OCI-LY1 (cell line): Measurements from ENCODE around the gene LRRC9.

ENCODE experiments used
- H2AFZ ChIP-seq: fragments of 200-600 bp; sonication (generic), shearing (Covaris generic); 2 replicates; pipeline ENCODE4 v1.6.0; 2014; ENCODE audit warnings: antibody characterized with exemption, mild to moderate bottlenecking, low read length
- H3F3A ChIP-seq: fragments of 200-600 bp; sonication (generic), shearing (Covaris generic); 2 replicates; pipeline ENCODE4 v1.6.0; 2014; ENCODE audit warnings: mild to moderate bottlenecking, antibody characterized with exemption, low read length, moderate library complexity; ENCODE audit not compliant: insufficient read depth
- H3K27ac ChIP-seq: fragments of 200-600 bp; sonication (generic); 2 replicates; pipeline ENCODE4 v1.5.1; 2014; ENCODE audit warnings: low read length, mixed run types, mild to moderate bottlenecking, low read depth; ENCODE audit not compliant: poor library complexity, severe bottlenecking
- H3K27me3 ChIP-seq: fragments of 200-600 bp; sonication (generic); 2 replicates; pipeline ENCODE4 v1.6.0; 2014; ENCODE audit warnings: antibody characterized with exemption, mild to moderate bottlenecking, low read length, moderate library complexity; ENCODE audit not compliant: insufficient read depth
- H3K36me3 ChIP-seq: fragments of 200-600 bp; sonication (generic); 2 replicates; pipeline ENCODE4 v1.6.1; 2014; ENCODE audit warnings: mild to moderate bottlenecking, antibody characterized with exemption, low read length, moderate library complexity, mixed read lengths; ENCODE audit not compliant: insufficient read depth
- H3K4me1 ChIP-seq: fragments of 200-600 bp; sonication (generic); 2 replicates; pipeline ENCODE4 v1.5.1; 2014; ENCODE audit warnings: mild to moderate bottlenecking, low read length, moderate library complexity; ENCODE audit not compliant: insufficient read depth, severe bottlenecking
- H3K4me2 ChIP-seq: fragments of 200-600 bp; sonication (generic), shearing (Covaris generic); 2 replicates; pipeline ENCODE4 v1.6.1; 2014; ENCODE audit warnings: low read length
- H3K4me3 ChIP-seq: fragments of 200-600 bp; sonication (generic); 2 replicates; pipeline ENCODE4 v1.5.1; 2014; ENCODE audit warnings: low read length, low read depth, mild to moderate bottlenecking, mixed read lengths; ENCODE audit not compliant: poor library complexity, severe bottlenecking
- H3K79me2 ChIP-seq: fragments of 200-600 bp; shearing (Covaris generic); 2 replicates; pipeline ENCODE4 v1.6.1; 2016; ENCODE audit warnings: mixed run types, low read length, mixed read lengths; ENCODE audit not compliant: insufficient read depth
- H3K9ac ChIP-seq: fragments of 200-600 bp; sonication (generic), shearing (Covaris generic); 2 replicates; pipeline ENCODE4 v1.6.1; 2014; ENCODE audit warnings: mild to moderate bottlenecking, low read length, mixed read lengths
- H3K9me2 ChIP-seq: fragments of 200-600 bp; sonication (generic), shearing (Covaris generic); 2 replicates; pipeline ENCODE4 v1.6.1; 2014; ENCODE audit warnings: low read depth, mild to moderate bottlenecking, low read length, mixed read lengths
- H3K9me3 ChIP-seq: fragments of 200-600 bp; shearing (Covaris generic); 2 replicates; pipeline ENCODE4 v1.6.1; 2014; ENCODE audit warnings: low read length, mixed read lengths
- H4K20me1 ChIP-seq: fragments of 200-600 bp; sonication (generic), shearing (Covaris generic); 2 replicates; pipeline ENCODE4 v1.6.0; 2016; ENCODE audit warnings: mild to moderate bottlenecking, low read length; ENCODE audit not compliant: insufficient read depth
- CTCF ChIP-seq: fragments of 200-600 bp; sonication (generic), shearing (Covaris generic); IDR thresholded peaks from 2 replicates; pipeline ENCODE4 v1.5.1; 2017; ENCODE audit warnings: mild to moderate bottlenecking, antibody characterized with exemption, low read length, moderate library complexity, mixed read lengths
- EZH2 ChIP-seq: fragments of 200-600 bp; sonication (generic), shearing (Covaris generic); IDR thresholded peaks from 2 replicates; pipeline ENCODE4 v1.8.0; 2017; ENCODE audit warnings: borderline replicate concordance, mixed run types, mild to moderate bottlenecking, antibody characterized with exemption, low read length, moderate library complexity, mixed read lengths

The LRRC9 gene

GRCh38 chr14:59882957-59883356 lies 37.0 kb upstream of the LRRC9 start:
- Histone ChIP-seq H4K20me1 (no peaks in the 10 kb centered on the region), H3F3A (no peaks in the 10 kb centered on the region), H3K4me1 (no peaks in the 10 kb centered on the region), H3K79me2 (no peaks in the 10 kb centered on the region), H3K9me3 (no peaks in the 10 kb centered on the region), H3K9ac (no peak overlapping the region), H3K9me2 (no peaks in the 10 kb centered on the region), H3K4me2 (no peak overlapping the region), H2AFZ (no peak overlapping the region), H3K4me3 (no peak overlapping the region), H3K27me3 (no peaks in the 10 kb centered on the region), H3K36me3 (no peaks in the 10 kb centered on the region), H3K27ac (no peak overlapping the region)
- TF ChIP-seq EZH2 (no peak), CTCF (peak; percentile 37; the same call in 1 of the 2 replicates)

- Histone ChIP-seq H3K4me2 (no peak overlapping the region), H3K9ac (no peak overlapping the region), H2AFZ (no peak overlapping the region), H3K36me3 (no peaks in the 10 kb centered on the region), H3K27me3 (no peaks in the 10 kb centered on the region), H3K9me3 (no peaks in the 10 kb centered on the region), H3K4me1 (no peaks in the 10 kb centered on the region), H3K27ac (no peak overlapping the region), H4K20me1 (no peaks in the 10 kb centered on the region), H3K9me2 (no peaks in the 10 kb centered on the region), H3K79me2 (no peaks in the 10 kb centered on the region), H3F3A (no peaks in the 10 kb centered on the region), H3K4me3 (no peak overlapping the region)
- TF ChIP-seq EZH2: no peak
- TF ChIP-seq CTCF: no peak
Measured at GRCh38 chr14:59890676-59891075, 29.3 kb upstream of the LRRC9 start.

GRCh38 chr14:59895721-59896120 lies 24.2 kb upstream of the LRRC9 start:
- Histone ChIP-seq H4K20me1 (no peaks in the 10 kb centered on the region), H3K9me2 (no peaks in the 10 kb centered on the region), H3K36me3 (no peaks in the 10 kb centered on the region), H3K79me2 (no peaks in the 10 kb centered on the region), H3K4me1 (no peaks in the 10 kb centered on the region), H3K9me3 (no peaks in the 10 kb centered on the region), H3K9ac (no peak overlapping the region), H3K27me3 (no peaks in the 10 kb centered on the region), H3K4me2 (no peak overlapping the region), H3F3A (no peaks in the 10 kb centered on the region), H3K4me3 (no peak overlapping the region), H3K27ac (no peak overlapping the region), H2AFZ (no peak overlapping the region)
- TF ChIP-seq CTCF: no peak
- TF ChIP-seq EZH2: no peak
